GM12878 (cell line): ENCODE measurements around the gene TNFSF11. TPM values are rescaled to one million over a fixed set of nuclear protein-coding genes. Genes with fewer than 3 reads are reported as not detected.

ENCODE experiments used
- ATAC-seq: fragments of 200-7000 bp; cut with Tn5 transposase; 3 replicates; pipeline ENCODE4 v1.9.1; 2020; ENCODE audit warnings: mild to moderate bottlenecking, moderate library complexity
- BruUV-seq: library from RNA; stranded (reverse); fragments of 400-500 nt; replicated peaks from 2 replicates; lab custom pipeline; 2021; lab: Mats Ljungman, UMichigan
- CTCF ChIA-PET: fragments of 300-600 bp; sonication (Branson Sonifier 250); formaldehyde crosslinking; extraction: SDS; loops from one replicate; lab custom pipeline; 2021; ENCODE audit warnings: inconsistent platforms; lab: Yijun Ruan, JAX
- POLR2A ChIA-PET: fragments of 350-600 bp; formaldehyde crosslinking; extraction: SDS; loops from one replicate; lab custom pipeline; 2021; ENCODE audit warnings: inconsistent platforms; lab: Charles Lee
- RAD21 ChIA-PET: fragments of 300-600 bp; sonication (Branson Sonifier 250); formaldehyde crosslinking; loops from one replicate; lab custom pipeline; 2023; ENCODE audit warnings: antibody characterized with exemption; ENCODE audit not compliant: unreplicated experiment; lab: Charles Lee
- SMC1A ChIA-PET: fragments of 300-600 bp; sonication (Branson Sonifier 250); formaldehyde crosslinking; loops from one replicate; lab custom pipeline; 2023; ENCODE audit not compliant: unreplicated experiment, uncharacterized antibody; lab: Charles Lee
- DNase-seq: peaks from one replicate; pipeline ENCODE4 v3.0.0-alpha.2; 2011; ENCODE audit warnings: low read depth, low spot score
- FAIRE-seq: peaks from 3 replicates; lab custom pipeline; 2011; peaks lifted over from hg19 to GRCh38; lab: Jason Lieb, UNC
- H2AFZ ChIP-seq: 2 replicates; pipeline ENCODE4 v1.6.0; 2011; ENCODE audit warnings: low read depth, low read length, control low read depth; ENCODE audit not compliant: control insufficient read depth
- H3K27ac ChIP-seq: 2 replicates; pipeline ENCODE4 v1.5.1; 2011; ENCODE audit warnings: control low read depth; ENCODE audit not compliant: control insufficient read depth, insufficient read depth
- H3K27me3 ChIP-seq, 2 experiments: replicated peaks in 1 of 2; 2 replicates each; pipeline versions ENCODE4 v1.6.0 to v1.6.1; 2011; ENCODE audit warnings: low read length in 1 of 2; ENCODE audit not compliant: control insufficient read depth in 2 of 2, insufficient read depth in 2 of 2
- H3K36me3 ChIP-seq, 2 experiments: 2 replicates each; pipeline ENCODE4 v1.5.1; 2011; ENCODE audit warnings: low read length in 1 of 2; ENCODE audit not compliant: control insufficient read depth in 2 of 2, insufficient read depth in 2 of 2
- H3K4me1 ChIP-seq: 2 replicates; pipeline ENCODE4 v1.6.1; 2011; ENCODE audit warnings: mild to moderate bottlenecking, low read length, moderate library complexity, mixed read lengths; ENCODE audit not compliant: control insufficient read depth, insufficient read depth
- H3K4me2 ChIP-seq: 2 replicates; pipeline ENCODE4 v1.6.0; 2011; ENCODE audit warnings: control low read depth; ENCODE audit not compliant: control insufficient read depth, insufficient read depth
- H3K4me3 ChIP-seq: fragments of 200-600 bp; sonication (generic); 2 replicates; pipeline ENCODE4 v1.5.1; 2016
- H3K79me2 ChIP-seq: 2 replicates; pipeline ENCODE4 v1.6.0; 2011; ENCODE audit warnings: low read length; ENCODE audit not compliant: control insufficient read depth, insufficient read depth
- H3K9ac ChIP-seq: 2 replicates; pipeline ENCODE4 v1.8.0; 2011; ENCODE audit warnings: low read length, control low read depth, mixed read lengths; ENCODE audit not compliant: control insufficient read depth, insufficient read depth
- H3K9me3 ChIP-seq: replicated peaks from 3 replicates; pipeline ENCODE4 v1.5.1; 2011; ENCODE audit warnings: mild to moderate bottlenecking, low read length; ENCODE audit not compliant: control insufficient read depth, insufficient read depth
- H4K20me1 ChIP-seq: 2 replicates; pipeline ENCODE4 v1.6.0; 2011; ENCODE audit not compliant: control insufficient read depth, insufficient read depth
- BCL11A ChIP-seq: IDR thresholded peaks from 2 replicates; pipeline ENCODE4 v1.6.1; 2011; ENCODE audit warnings: low read depth, low read length
- CHD2 ChIP-seq: IDR thresholded peaks from 2 replicates; pipeline ENCODE4 v1.6.1; 2011; ENCODE audit warnings: low read depth, low read length, improper control_type of control experiment, borderline replicate concordance
- EED ChIP-seq: sonication (generic); IDR thresholded peaks from 2 replicates; pipeline ENCODE4 v1.6.1; 2016; ENCODE audit warnings: antibody characterized with exemption, low read depth
- FOXK2 ChIP-seq: fragments of 450-650 bp; IDR thresholded peaks from 2 replicates; pipeline ENCODE4 v1.6.1; 2017; ENCODE audit warnings: mild to moderate bottlenecking, moderate library complexity
- IRF4 ChIP-seq: IDR thresholded peaks from 2 replicates; pipeline ENCODE4 v1.6.1; 2011; ENCODE audit warnings: low read depth, low read length
- JUNB ChIP-seq: IDR thresholded peaks from 2 replicates; pipeline ENCODE4 v1.6.1; 2016; ENCODE audit warnings: antibody characterized with exemption, mild to moderate bottlenecking
- LARP7 ChIP-seq: fragments of 450-650 bp; IDR thresholded peaks from 2 replicates; pipeline ENCODE4 v1.6.1; 2017; ENCODE audit warnings: mild to moderate bottlenecking
- MTA3 ChIP-seq: IDR thresholded peaks from 2 replicates; pipeline ENCODE4 v1.6.1; 2012; ENCODE audit warnings: low read length, inconsistent platforms, borderline replicate concordance
- NFYA ChIP-seq: IDR thresholded peaks from 2 replicates; pipeline ENCODE4 v1.6.1; 2011; ENCODE audit warnings: low read depth, mild to moderate bottlenecking, low read length, improper control_type of control experiment, borderline replicate concordance
- RB1 ChIP-seq: fragments of 450-650 bp; formaldehyde crosslinking; IDR thresholded peaks from 2 replicates; pipeline ENCODE4 v1.6.1; 2017; ENCODE audit warnings: mild to moderate bottlenecking, borderline replicate concordance
- RFX5 ChIP-seq: IDR thresholded peaks from 2 replicates; pipeline ENCODE4 v1.6.1; 2011; ENCODE audit warnings: low read depth, low read length, improper control_type of control experiment
- RUNX3 ChIP-seq: IDR thresholded peaks from 2 replicates; pipeline ENCODE4 v1.6.1; 2012; ENCODE audit warnings: low read length, inconsistent platforms
- SPI1 ChIP-seq: IDR thresholded peaks from 2 replicates; pipeline ENCODE4 v1.6.1; 2011; ENCODE audit warnings: low read depth, mild to moderate bottlenecking, low read length, moderate library complexity, borderline replicate concordance; ENCODE audit not compliant: insufficient read depth
- TCF12 ChIP-seq: IDR thresholded peaks from 2 replicates; pipeline ENCODE4 v1.6.1; 2011; ENCODE audit warnings: low read depth, mild to moderate bottlenecking, low read length
- TCF3 ChIP-seq: IDR thresholded peaks from 2 replicates; pipeline ENCODE4 v1.6.1; 2012; ENCODE audit warnings: low read depth, mild to moderate bottlenecking, low read length, borderline replicate concordance; ENCODE audit not compliant: insufficient read depth
- TCF7 ChIP-seq: IDR thresholded peaks from 2 replicates; pipeline ENCODE4 v1.6.1; 2014; ENCODE audit warnings: antibody characterized with exemption, borderline replicate concordance
- WGBS: methylation state at CpG from one replicate; pipeline ENCODE4 v1.1.6; 2016; ENCODE audit warnings: low lambda C conversion rate; ENCODE audit not compliant: insufficient replicate concordance, insufficient coverage; ENCODE audit errors: missing lambda C conversion rate; 5-methylcytosine and 5-hydroxymethylcytosine counted together
- in situ Hi-C: fragments of 300-500 bp; cut with MboI; formaldehyde crosslinking; loops from 9 replicates; pipeline ENCODE4 v1.14.3; 2018; ENCODE audit warnings: mixed read lengths
- intact Hi-C: fragments of 100-400 bp; cut with micrococcal nuclease; formaldehyde crosslinking; loops from one replicate; pipeline ENCODE4 v1.14.2; 2022; ENCODE audit not compliant: unreplicated experiment
- polyA plus RNA-seq, 11 experiments: library from polyadenylated mRNA; depleted of rRNA in 4 of 11; unstranded in 6 of 11; stranded (reverse) in 5 of 11; fragments of >200 nt; fragmentation: Nextera tagmentation in 4 of 11; fragmentation: Illumina TruSeq in 1 of 11; extraction: Ambion mirVana in 4 of 11; extraction: Trizol in 1 of 11; gene quantifications; 1 replicate in 1 of 11; 2 replicates in 10 of 11; pipeline versions ENCODE4 v1.2.1 to v1.2.3, GENCODE V29; 2011 to 2016; ENCODE audit warnings: inconsistent platforms in 2 of 11, missing spikeins in 2 of 11, low read depth in 1 of 11
- total RNA-seq, 4 experiments: library from RNA; depleted of rRNA in 3 of 4; stranded (reverse); fragments of >200 nt in 3 of 4; fragmentation: Illumina TruSeq in 1 of 4; extraction: Trizol in 1 of 4; gene quantifications; 2 replicates each; pipeline versions ENCODE4 v1.2.1 to v1.2.3, GENCODE V29; 2013 to 2021
- TF ChIP-seq, protein P1 (sequence below), 3 experiments: IDR thresholded peaks in 2 of 3; conservative IDR thresholded peaks in 1 of 3; 2 replicates each; pipeline ENCODE4 v1.5.1; 2011; ENCODE audit warnings: low read depth in 3 of 3, low read length in 3 of 3, mild to moderate bottlenecking in 3 of 3, control low read depth in 2 of 3, moderate library complexity in 2 of 3, inconsistent platforms in 1 of 3, mixed read lengths in 1 of 3; ENCODE audit not compliant: control insufficient read depth in 2 of 3, insufficient read depth in 1 of 3; ENCODE audit errors: extremely low read depth in 1 of 3
- TF ChIP-seq, protein P2 (sequence below): IDR thresholded peaks from 2 replicates; pipeline ENCODE4 v1.6.1; 2012; ENCODE audit warnings: improper control_type of control experiment, low read depth, low read length; ENCODE audit not compliant: insufficient replicate concordance

The TNFSF11 gene
- total and polyA plus RNA-seq, 10 of the 15 experiments (the other 5 are each of a cell fraction or from before 2014, with no cell fraction given), result 0.86 to 14.8 (median 10.0) TPM

DNA sequence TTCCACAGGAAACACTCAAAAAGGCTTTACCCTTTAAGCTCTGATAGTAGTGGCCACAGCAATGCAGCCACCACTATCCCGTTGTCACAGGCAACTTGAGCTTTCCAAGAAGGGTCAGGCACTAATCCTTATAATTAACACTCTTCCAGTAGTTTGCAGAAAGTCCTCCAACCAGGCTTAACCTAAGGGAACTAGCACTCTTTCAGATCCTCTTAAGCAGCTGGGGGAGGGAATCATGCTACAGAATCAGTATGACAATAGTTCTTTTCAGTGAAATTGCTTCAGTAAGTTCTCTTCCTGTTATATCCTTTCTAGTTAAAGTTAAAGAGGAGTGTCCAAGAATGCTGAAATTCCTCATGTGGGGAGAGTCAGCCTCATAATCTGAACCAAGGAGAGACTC is 82.2 kb downstream of the TNFSF11 start (continued):
- TF ChIP-seq MTA3 (no peak), RUNX3 (no peak), TCF3 (no peak), SPI1 (no peak)

DNA sequence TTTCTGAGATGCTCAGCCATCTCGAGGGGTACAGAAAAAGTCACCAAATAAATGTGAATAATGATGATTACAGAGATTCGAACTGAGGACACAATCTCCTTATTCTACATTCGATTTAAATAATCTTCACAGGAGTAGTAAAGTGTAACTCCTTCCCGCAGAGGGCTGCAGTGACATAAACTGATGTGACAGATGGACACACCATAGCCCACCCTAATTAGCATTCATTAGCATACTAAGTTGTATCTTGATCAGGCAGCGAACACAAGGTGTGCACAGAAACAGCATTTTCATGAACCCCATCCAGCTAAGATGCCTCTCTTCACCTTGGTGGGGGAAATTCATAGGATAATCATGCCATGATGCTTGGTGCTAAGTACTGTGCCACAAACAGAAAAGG is 83.0 kb downstream of the TNFSF11 start:
- no peak for DNase-seq
- no peaks in the 10 kb centered on the region for H3K79me2 ChIP-seq
- no peak overlapping the region for H2AFZ ChIP-seq
- ChIA-PET SMC1A (no interaction called here), RAD21 (no interaction called here), CTCF (no interaction called here), POLR2A (no interaction called here)
- no peak overlapping the region for H3K9ac ChIP-seq
- no peaks in the 10 kb centered on the region for H3K4me1 ChIP-seq
- no peak overlapping the region for H3K4me2 ChIP-seq
- H3K9me3 ChIP-seq, result no peaks in the 10 kb centered on the region
- in situ Hi-C loops, result no loop called here
- WGBS, result 28% methylated on average over 5 of the region's 5 CpGs
- no peak overlapping the region for H3K4me3 ChIP-seq
- ATAC-seq, result no peak
- no peak for FAIRE-seq
- no peaks in the 10 kb centered on the region for H4K20me1 ChIP-seq
- 0 out of 4 replicates have a peak, but pooled peaks cover 0 to 3% of the 10 kb centered on the region in 2 experiments for H3K27me3 ChIP-seq
- no TSS peak for BruUV-seq
- intact Hi-C loops, result no loop called here
- H3K27ac ChIP-seq, result no peak overlapping the region
- H3K36me3 ChIP-seq, result no peaks in the 10 kb centered on the region
- TF ChIP-seq TCF7 (no peak), CHD2 (no peak), JUNB (no peak), LARP7 (no peak), RB1 (no peak), NFYA (no peak), TCF12 (no peak), EED (no peak), FOXK2 (no peak), TCF3 (no peak), IRF4 (no peak), BCL11A (no peak), RFX5 (no peak)
- TF ChIP-seq, protein P1, sequence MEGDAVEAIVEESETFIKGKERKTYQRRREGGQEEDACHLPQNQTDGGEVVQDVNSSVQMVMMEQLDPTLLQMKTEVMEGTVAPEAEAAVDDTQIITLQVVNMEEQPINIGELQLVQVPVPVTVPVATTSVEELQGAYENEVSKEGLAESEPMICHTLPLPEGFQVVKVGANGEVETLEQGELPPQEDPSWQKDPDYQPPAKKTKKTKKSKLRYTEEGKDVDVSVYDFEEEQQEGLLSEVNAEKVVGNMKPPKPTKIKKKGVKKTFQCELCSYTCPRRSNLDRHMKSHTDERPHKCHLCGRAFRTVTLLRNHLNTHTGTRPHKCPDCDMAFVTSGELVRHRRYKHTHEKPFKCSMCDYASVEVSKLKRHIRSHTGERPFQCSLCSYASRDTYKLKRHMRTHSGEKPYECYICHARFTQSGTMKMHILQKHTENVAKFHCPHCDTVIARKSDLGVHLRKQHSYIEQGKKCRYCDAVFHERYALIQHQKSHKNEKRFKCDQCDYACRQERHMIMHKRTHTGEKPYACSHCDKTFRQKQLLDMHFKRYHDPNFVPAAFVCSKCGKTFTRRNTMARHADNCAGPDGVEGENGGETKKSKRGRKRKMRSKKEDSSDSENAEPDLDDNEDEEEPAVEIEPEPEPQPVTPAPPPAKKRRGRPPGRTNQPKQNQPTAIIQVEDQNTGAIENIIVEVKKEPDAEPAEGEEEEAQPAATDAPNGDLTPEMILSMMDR (IDR thresholded peaks at IDR 0.05 in 2 of 3, conservative IDR thresholded peaks at IDR 0.05 in 1 of 3; ENCODE audit: control insufficient read depth in 2 of 3, extremely low read depth in 1 of 3, insufficient read depth in 1 of 3, low read depth in 3 of 3, low read length in 3 of 3), result no peak
- TF ChIP-seq, protein P2, sequence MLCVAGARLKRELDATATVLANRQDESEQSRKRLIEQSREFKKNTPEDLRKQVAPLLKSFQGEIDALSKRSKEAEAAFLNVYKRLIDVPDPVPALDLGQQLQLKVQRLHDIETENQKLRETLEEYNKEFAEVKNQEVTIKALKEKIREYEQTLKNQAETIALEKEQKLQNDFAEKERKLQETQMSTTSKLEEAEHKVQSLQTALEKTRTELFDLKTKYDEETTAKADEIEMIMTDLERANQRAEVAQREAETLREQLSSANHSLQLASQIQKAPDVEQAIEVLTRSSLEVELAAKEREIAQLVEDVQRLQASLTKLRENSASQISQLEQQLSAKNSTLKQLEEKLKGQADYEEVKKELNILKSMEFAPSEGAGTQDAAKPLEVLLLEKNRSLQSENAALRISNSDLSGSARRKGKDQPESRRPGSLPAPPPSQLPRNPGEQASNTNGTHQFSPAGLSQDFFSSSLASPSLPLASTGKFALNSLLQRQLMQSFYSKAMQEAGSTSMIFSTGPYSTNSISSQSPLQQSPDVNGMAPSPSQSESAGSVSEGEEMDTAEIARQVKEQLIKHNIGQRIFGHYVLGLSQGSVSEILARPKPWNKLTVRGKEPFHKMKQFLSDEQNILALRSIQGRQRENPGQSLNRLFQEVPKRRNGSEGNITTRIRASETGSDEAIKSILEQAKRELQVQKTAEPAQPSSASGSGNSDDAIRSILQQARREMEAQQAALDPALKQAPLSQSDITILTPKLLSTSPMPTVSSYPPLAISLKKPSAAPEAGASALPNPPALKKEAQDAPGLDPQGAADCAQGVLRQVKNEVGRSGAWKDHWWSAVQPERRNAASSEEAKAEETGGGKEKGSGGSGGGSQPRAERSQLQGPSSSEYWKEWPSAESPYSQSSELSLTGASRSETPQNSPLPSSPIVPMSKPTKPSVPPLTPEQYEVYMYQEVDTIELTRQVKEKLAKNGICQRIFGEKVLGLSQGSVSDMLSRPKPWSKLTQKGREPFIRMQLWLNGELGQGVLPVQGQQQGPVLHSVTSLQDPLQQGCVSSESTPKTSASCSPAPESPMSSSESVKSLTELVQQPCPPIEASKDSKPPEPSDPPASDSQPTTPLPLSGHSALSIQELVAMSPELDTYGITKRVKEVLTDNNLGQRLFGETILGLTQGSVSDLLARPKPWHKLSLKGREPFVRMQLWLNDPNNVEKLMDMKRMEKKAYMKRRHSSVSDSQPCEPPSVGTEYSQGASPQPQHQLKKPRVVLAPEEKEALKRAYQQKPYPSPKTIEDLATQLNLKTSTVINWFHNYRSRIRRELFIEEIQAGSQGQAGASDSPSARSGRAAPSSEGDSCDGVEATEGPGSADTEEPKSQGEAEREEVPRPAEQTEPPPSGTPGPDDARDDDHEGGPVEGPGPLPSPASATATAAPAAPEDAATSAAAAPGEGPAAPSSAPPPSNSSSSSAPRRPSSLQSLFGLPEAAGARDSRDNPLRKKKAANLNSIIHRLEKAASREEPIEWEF, result no peak
